Keratinocyte (primary cell): ENCODE data around the gene ANKS1B. TPM values are rescaled to one million over a fixed set of nuclear protein-coding genes. Genes with fewer than 3 reads are reported as not detected.

Experiments
- DNase-seq: peaks from one replicate; pipeline ENCODE4 v3.0.0-alpha.2; 2011; ENCODE audit warnings: low read depth, missing footprints, low spot score
- FAIRE-seq: peaks from 2 replicates; lab custom pipeline; 2011; peaks lifted over from hg19 to GRCh38; lab: Jason Lieb, UNC
- H2AFZ ChIP-seq: 2 replicates; pipeline ENCODE4 v1.6.0; 2012; ENCODE audit warnings: low read length, control low read depth, inconsistent platforms; ENCODE audit not compliant: control insufficient read depth
- H3K27ac ChIP-seq: 2 replicates; pipeline ENCODE4 v1.5.1; 2011; ENCODE audit warnings: low read length; ENCODE audit not compliant: control insufficient read depth, insufficient read depth
- H3K27me3 ChIP-seq: 3 replicates; pipeline ENCODE4 v1.6.0; 2011; ENCODE audit warnings: low read length; ENCODE audit not compliant: control insufficient read depth, insufficient read depth; ENCODE audit errors: extremely low read depth
- H3K36me3 ChIP-seq, 2 experiments: 2 replicates in 1 of 2; 3 replicates in 1 of 2; pipeline ENCODE4 v1.5.1; 2011; ENCODE audit warnings: low read length in 2 of 2, mild to moderate bottlenecking in 1 of 2; ENCODE audit not compliant: control insufficient read depth in 2 of 2, insufficient read depth in 2 of 2; ENCODE audit errors: extremely low read depth in 1 of 2
- H3K4me1 ChIP-seq: 3 replicates; pipeline ENCODE4 v1.5.1; 2011; ENCODE audit warnings: low read length; ENCODE audit not compliant: control insufficient read depth, insufficient read depth; ENCODE audit errors: extremely low read depth
- H3K4me2 ChIP-seq: 3 replicates; pipeline ENCODE4 v1.6.0; 2011; ENCODE audit warnings: low read depth, low read length; ENCODE audit not compliant: control insufficient read depth, insufficient read depth; ENCODE audit errors: extremely low read depth
- H3K4me3 ChIP-seq, 3 experiments: fragments of 200-600 bp in 1 of 3; sonication (generic) in 1 of 3; 2 replicates in 2 of 3; 3 replicates in 1 of 3; pipeline ENCODE4 v1.5.1; 2011 to 2016; ENCODE audit warnings: low read length in 3 of 3, mild to moderate bottlenecking in 3 of 3, control low read depth in 2 of 3, inconsistent platforms in 1 of 3, low read depth in 1 of 3, mixed read lengths in 1 of 3, mixed run types in 1 of 3, moderate library complexity in 1 of 3; ENCODE audit not compliant: control insufficient read depth in 2 of 3, insufficient read depth in 2 of 3; ENCODE audit errors: extremely low read depth in 1 of 3
- H3K79me2 ChIP-seq: 2 replicates; pipeline ENCODE4 v1.6.0; 2012; ENCODE audit warnings: low read length; ENCODE audit not compliant: control insufficient read depth, insufficient read depth
- H3K9ac ChIP-seq: 3 replicates; pipeline ENCODE4 v1.6.0; 2011; ENCODE audit warnings: low read length; ENCODE audit not compliant: control insufficient read depth, insufficient read depth; ENCODE audit errors: extremely low read depth
- H3K9me1 ChIP-seq: 3 replicates; pipeline ENCODE4 v1.6.0; 2011; ENCODE audit warnings: low read length; ENCODE audit not compliant: control insufficient read depth, insufficient read depth; ENCODE audit errors: extremely low read depth
- H3K9me3 ChIP-seq: 2 replicates; pipeline ENCODE4 v1.5.1; 2012; ENCODE audit warnings: low read depth, low read length; ENCODE audit not compliant: control insufficient read depth
- H4K20me1 ChIP-seq: 3 replicates; pipeline ENCODE4 v1.6.0; 2011; ENCODE audit warnings: low read length; ENCODE audit not compliant: control insufficient read depth, insufficient read depth; ENCODE audit errors: extremely low read depth
- EZH2 ChIP-seq: IDR thresholded peaks from one replicate; pipeline ENCODE4 v1.6.1; 2012; ENCODE audit warnings: inconsistent platforms, mild to moderate bottlenecking, low read length, moderate library complexity
- dilution Hi-C: fragments of 300-500 bp; cut with MboI; formaldehyde crosslinking; loops from one replicate; pipeline ENCODE4 v1.7.0; 2020; ENCODE audit warnings: low sequenced_read_pairs; ENCODE audit not compliant: extremely low pct_ligation_motif_present
- polyA plus RNA-seq, 5 experiments: library from polyadenylated mRNA; depleted of rRNA in 3 of 5; stranded (reverse) in 3 of 5; stranded (forward) in 1 of 5; unstranded in 1 of 5; fragments of >200 nt; gene quantifications; 1 replicate in 1 of 5; 2 replicates in 3 of 5; 3 replicates in 1 of 5; pipeline versions ENCODE4 v1.2.1 to v1.2.3, GENCODE V29; 2011 to 2012; ENCODE audit warnings: missing spikeins in 2 of 5, low read depth in 1 of 5, low replicate concordance in 1 of 5
- TF ChIP-seq, protein P1 (sequence below), 3 experiments: IDR thresholded peaks in 1 of 3; conservative IDR thresholded peaks in 1 of 3; optimal IDR thresholded peaks in 1 of 3; 2 replicates in 2 of 3; 3 replicates in 1 of 3; pipeline versions ENCODE3 to v1.5.1; 2011; ENCODE audit warnings: low read length in 3 of 3, mild to moderate bottlenecking in 3 of 3, moderate library complexity in 2 of 3, control low read depth in 1 of 3, inconsistent platforms in 1 of 3; ENCODE audit not compliant: insufficient read depth in 2 of 3; ENCODE audit errors: extremely low read depth in 1 of 3

ANKS1B gene
- polyA plus RNA-seq, 1 donor (not counting 4 experiments of a cell fraction or from before 2014, with no cell fraction given) = not detected

DNA sequence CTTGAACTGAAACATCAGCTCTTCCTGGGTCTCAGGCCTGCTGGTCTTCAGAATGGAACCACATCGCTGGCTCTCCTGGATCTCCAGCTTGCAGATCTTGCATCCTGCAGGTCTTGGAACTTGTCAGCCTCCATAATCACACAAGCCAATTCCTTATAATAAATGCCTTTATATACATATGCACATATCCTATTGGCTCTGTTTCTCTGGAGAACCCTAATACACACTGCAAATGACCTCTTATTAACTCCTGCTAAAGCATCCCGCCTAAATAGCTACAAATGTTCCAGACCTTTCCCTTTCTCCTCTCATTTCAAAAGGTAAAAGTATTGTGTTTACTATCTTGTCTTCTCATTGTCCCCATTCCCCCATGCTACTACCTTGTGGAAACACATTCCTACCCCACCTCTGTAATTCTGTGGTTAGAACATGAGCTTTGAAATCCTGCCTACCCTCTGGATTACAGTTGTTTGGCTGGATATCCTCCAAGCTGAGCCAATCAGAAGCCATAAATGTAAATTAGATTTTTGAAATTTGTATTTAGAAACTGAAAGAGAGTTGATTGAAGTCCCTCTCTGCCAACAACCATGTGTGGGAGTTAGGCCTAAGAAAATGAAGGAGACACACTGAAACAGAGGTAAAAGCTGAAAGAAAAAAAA lies 58.1 kb downstream of the ANKS1B start:
- FAIRE-seq = no peak

DNA sequence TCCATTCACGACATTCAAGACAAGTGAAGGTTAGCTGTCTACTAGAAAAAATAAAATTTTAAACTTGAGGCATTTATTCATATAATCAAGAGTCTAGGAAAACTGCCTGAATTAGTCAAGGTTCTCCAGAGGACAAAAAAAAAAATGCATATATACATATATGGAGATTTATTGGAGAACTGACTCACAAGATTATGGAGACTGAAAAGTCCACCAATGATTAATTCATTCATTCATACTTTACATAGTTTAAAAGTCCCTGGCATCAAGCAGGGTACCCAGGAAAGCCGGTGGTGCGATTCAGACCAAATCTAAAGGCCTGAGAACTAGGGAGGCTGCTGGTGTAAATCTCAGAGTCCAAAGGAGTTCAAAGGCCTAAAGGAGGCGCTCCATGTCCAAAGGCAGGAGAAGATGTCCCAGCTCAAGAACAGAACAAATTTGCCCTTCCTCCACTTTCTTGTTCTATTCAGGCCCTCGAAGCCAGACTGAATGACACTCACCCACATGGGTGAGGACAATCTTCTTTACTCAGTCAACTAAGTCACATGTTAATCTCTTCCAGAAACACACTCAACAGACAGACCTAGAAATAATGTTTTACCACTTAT lies 64.3 kb downstream of the ANKS1B start:
- Histone ChIP-seq H3K27me3 (no peaks in the 10 kb centered on the region), H3K4me2 (no peak overlapping the region), H3K27ac (no peak overlapping the region), H2AFZ (no peak overlapping the region), H4K20me1 (no peaks in the 10 kb centered on the region), H3K9ac (no peak overlapping the region), H3K79me2 (no peaks in the 10 kb centered on the region), H3K9me3 (no peaks in the 10 kb centered on the region), H3K36me3 (no peaks in the 10 kb centered on the region), H3K9me1 (no peaks in the 10 kb centered on the region), H3K4me3 (no peak overlapping the region), H3K4me1 (peaks cover 2% of the 10 kb centered on the region)
- TF ChIP-seq, protein P1, sequence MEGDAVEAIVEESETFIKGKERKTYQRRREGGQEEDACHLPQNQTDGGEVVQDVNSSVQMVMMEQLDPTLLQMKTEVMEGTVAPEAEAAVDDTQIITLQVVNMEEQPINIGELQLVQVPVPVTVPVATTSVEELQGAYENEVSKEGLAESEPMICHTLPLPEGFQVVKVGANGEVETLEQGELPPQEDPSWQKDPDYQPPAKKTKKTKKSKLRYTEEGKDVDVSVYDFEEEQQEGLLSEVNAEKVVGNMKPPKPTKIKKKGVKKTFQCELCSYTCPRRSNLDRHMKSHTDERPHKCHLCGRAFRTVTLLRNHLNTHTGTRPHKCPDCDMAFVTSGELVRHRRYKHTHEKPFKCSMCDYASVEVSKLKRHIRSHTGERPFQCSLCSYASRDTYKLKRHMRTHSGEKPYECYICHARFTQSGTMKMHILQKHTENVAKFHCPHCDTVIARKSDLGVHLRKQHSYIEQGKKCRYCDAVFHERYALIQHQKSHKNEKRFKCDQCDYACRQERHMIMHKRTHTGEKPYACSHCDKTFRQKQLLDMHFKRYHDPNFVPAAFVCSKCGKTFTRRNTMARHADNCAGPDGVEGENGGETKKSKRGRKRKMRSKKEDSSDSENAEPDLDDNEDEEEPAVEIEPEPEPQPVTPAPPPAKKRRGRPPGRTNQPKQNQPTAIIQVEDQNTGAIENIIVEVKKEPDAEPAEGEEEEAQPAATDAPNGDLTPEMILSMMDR (optimal IDR thresholded peaks at IDR 0.05 in 1 of 3, IDR thresholded peaks at IDR 0.05 in 1 of 3, conservative IDR thresholded peaks at IDR 0.05 in 1 of 3; ENCODE audit: extremely low read depth in 1 of 3, insufficient read depth in 2 of 3, low read length in 3 of 3) = no peak
- no peak for TF ChIP-seq EZH2
- DNase-seq = no peak
- dilution Hi-C loops = no loop called here
- FAIRE-seq = no peak

More for the DNA sequence above, 58.1 kb downstream of the ANKS1B start:
- no peak overlapping the region for H3K4me3 ChIP-seq
- no peaks in the 10 kb centered on the region for H3K36me3 ChIP-seq
- no peaks in the 10 kb centered on the region for H4K20me1 ChIP-seq
- no peak overlapping the region for H3K27ac ChIP-seq
- no peak for TF ChIP-seq EZH2
- TF ChIP-seq, protein P1 (optimal IDR thresholded peaks at IDR 0.05 in 1 of 3, IDR thresholded peaks at IDR 0.05 in 1 of 3, conservative IDR thresholded peaks at IDR 0.05 in 1 of 3; ENCODE audit: extremely low read depth in 1 of 3, insufficient read depth in 2 of 3, low read length in 3 of 3) = no peak
- no peaks in the 10 kb centered on the region for H3K79me2 ChIP-seq
- no peaks in the 10 kb centered on the region for H3K27me3 ChIP-seq
- H3K9me1 ChIP-seq = no peaks in the 10 kb centered on the region
- H3K4me1 ChIP-seq = no peaks in the 10 kb centered on the region
- no peaks in the 10 kb centered on the region for H3K9me3 ChIP-seq
- no peak overlapping the region for H3K9ac ChIP-seq
- DNase-seq = no peak
- H3K4me2 ChIP-seq = no peak overlapping the region
- H2AFZ ChIP-seq = no peak overlapping the region
- dilution Hi-C loops = no loop called here
